Osteoblast (primary cell): ENCODE results near the gene FAHD1. TPM values are rescaled to one million over a fixed set of nuclear protein-coding genes. Genes with fewer than 3 reads are reported as not detected.

Experiments
- DNase-seq: peaks from one replicate; pipeline ENCODE4 v3.0.0; 2011; ENCODE audit warnings: low spot score, mixed read lengths; ENCODE audit not compliant: insufficient read length; ENCODE audit errors: missing footprints
- H2AFZ ChIP-seq: 2 replicates; pipeline ENCODE4 v1.6.0; 2011; ENCODE audit warnings: mild to moderate bottlenecking, low read length
- H3K27ac ChIP-seq: 2 replicates; pipeline ENCODE4 v1.5.1; 2011; ENCODE audit warnings: mild to moderate bottlenecking, low read depth, low read length, moderate library complexity
- H3K27me3 ChIP-seq: 2 replicates; pipeline ENCODE4 v1.6.0; 2012; ENCODE audit warnings: mild to moderate bottlenecking, control low read depth, inconsistent platforms, low read length, moderate library complexity; ENCODE audit not compliant: insufficient read depth
- H3K36me3 ChIP-seq: 2 replicates; pipeline ENCODE4 v1.5.1; 2011; ENCODE audit warnings: mild to moderate bottlenecking, low read length, control low read depth, moderate library complexity; ENCODE audit not compliant: insufficient read depth
- H3K4me1 ChIP-seq: 2 replicates; pipeline ENCODE4 v1.5.1; 2011; ENCODE audit warnings: mild to moderate bottlenecking, low read length, control low read depth, moderate library complexity; ENCODE audit not compliant: insufficient read depth
- H3K4me2 ChIP-seq: 2 replicates; pipeline ENCODE4 v1.6.0; 2011; ENCODE audit warnings: mild to moderate bottlenecking, low read length; ENCODE audit not compliant: insufficient read depth
- H3K4me3 ChIP-seq: fragments of 200-600 bp; sonication (generic); 3 replicates; pipeline ENCODE4 v1.5.1; 2012; ENCODE audit warnings: mild to moderate bottlenecking, low read length, inconsistent platforms; ENCODE audit not compliant: insufficient read depth
- H3K79me2 ChIP-seq: 2 replicates; pipeline ENCODE4 v1.6.0; 2012; ENCODE audit warnings: mild to moderate bottlenecking, low read length, control low read depth, inconsistent platforms; ENCODE audit not compliant: insufficient read depth
- H3K9me3 ChIP-seq: 2 replicates; pipeline ENCODE4 v1.5.1; 2011; ENCODE audit warnings: low read depth, low read length, control low read depth
- H4K20me1 ChIP-seq: 2 replicates; pipeline ENCODE4 v1.6.0; 2012; ENCODE audit warnings: mild to moderate bottlenecking, low read length, control low read depth; ENCODE audit not compliant: insufficient read depth
- total RNA-seq: library from RNA; depleted of rRNA; stranded (reverse); fragments of >200 nt; gene quantifications from 2 replicates; pipeline ENCODE4 v1.2.3, GENCODE V29; 2012
- TF ChIP-seq, protein P1 (sequence below): IDR thresholded peaks from 2 replicates; pipeline ENCODE4 v1.5.1; 2011; ENCODE audit warnings: mild to moderate bottlenecking, low read depth, low read length, moderate library complexity; ENCODE audit errors: extremely low read depth

The FAHD1 gene
- total RNA-seq, 1 donor: 72.7 TPM

DNA sequence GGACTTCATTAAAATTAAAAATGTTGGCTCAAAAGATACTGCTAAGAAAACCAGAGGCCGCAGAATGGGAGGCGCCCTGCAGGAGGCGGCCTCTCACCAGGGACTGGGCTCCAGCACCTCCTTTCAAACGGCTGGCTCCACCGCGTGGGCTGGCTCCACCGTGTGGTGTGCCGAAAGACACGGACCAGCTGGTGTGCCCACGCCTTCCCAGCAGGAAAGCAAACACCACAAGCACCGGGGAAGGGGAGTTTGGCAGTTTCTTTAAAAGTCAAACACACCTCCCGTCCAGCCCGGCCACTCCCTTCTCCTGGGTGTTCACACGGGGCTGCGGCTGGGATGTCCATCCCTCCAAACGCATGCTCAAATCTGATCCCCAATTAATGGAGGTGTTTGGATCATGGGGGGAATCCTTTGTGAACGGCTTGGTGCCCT is 14.3 kb upstream of the FAHD1 start:
- peak overlapping the region; percentile 30 for H3K4me3 ChIP-seq
- no peaks in the 10 kb centered on the region for H4K20me1 ChIP-seq
- H3K4me2 ChIP-seq: peak overlapping the region; percentile 51
- TF ChIP-seq, protein P1, sequence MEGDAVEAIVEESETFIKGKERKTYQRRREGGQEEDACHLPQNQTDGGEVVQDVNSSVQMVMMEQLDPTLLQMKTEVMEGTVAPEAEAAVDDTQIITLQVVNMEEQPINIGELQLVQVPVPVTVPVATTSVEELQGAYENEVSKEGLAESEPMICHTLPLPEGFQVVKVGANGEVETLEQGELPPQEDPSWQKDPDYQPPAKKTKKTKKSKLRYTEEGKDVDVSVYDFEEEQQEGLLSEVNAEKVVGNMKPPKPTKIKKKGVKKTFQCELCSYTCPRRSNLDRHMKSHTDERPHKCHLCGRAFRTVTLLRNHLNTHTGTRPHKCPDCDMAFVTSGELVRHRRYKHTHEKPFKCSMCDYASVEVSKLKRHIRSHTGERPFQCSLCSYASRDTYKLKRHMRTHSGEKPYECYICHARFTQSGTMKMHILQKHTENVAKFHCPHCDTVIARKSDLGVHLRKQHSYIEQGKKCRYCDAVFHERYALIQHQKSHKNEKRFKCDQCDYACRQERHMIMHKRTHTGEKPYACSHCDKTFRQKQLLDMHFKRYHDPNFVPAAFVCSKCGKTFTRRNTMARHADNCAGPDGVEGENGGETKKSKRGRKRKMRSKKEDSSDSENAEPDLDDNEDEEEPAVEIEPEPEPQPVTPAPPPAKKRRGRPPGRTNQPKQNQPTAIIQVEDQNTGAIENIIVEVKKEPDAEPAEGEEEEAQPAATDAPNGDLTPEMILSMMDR: peak; percentile 52
- H3K27me3 ChIP-seq: no peaks in the 10 kb centered on the region
- DNase-seq: peak; percentile 98
- H3K4me1 ChIP-seq: peaks cover 3% of the 10 kb centered on the region
- H2AFZ ChIP-seq: peak overlapping the region; percentile 69
- H3K9me3 ChIP-seq: no peaks in the 10 kb centered on the region
- no peak overlapping the region for H3K27ac ChIP-seq
- peaks cover 25% of the 10 kb centered on the region for H3K36me3 ChIP-seq
- no peaks in the 10 kb centered on the region for H3K79me2 ChIP-seq

DNA sequence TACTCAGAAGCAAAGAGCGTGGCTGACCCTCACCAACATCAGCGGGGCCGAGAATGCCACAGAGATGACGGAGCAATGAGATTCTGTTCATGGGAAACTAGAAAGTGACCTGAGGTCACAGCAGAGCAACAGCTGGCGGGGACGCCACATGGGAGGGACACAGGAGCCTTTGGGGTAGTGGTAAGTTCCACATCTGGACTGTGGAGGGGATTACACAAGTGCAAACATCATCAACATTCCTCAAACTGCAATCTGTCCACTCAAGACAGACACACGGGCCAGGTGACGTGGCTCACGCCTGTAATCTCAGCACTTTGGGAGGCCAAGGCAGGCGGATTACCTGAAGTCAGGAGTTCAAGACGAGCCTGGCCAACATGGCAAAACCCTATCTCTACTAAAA is 11.5 kb upstream of the FAHD1 start:
- Histone ChIP-seq H3K36me3 (peaks cover 19% of the 10 kb centered on the region), H3K4me1 (peaks cover 3% of the 10 kb centered on the region), H3K9me3 (no peaks in the 10 kb centered on the region), H4K20me1 (no peaks in the 10 kb centered on the region), H2AFZ (no peak overlapping the region), H3K27me3 (no peaks in the 10 kb centered on the region), H3K27ac (no peak overlapping the region), H3K79me2 (no peaks in the 10 kb centered on the region), H3K4me3 (no peak overlapping the region), H3K4me2 (no peak overlapping the region)
- TF ChIP-seq, protein P1: no peak
- no peak for DNase-seq

DNA sequence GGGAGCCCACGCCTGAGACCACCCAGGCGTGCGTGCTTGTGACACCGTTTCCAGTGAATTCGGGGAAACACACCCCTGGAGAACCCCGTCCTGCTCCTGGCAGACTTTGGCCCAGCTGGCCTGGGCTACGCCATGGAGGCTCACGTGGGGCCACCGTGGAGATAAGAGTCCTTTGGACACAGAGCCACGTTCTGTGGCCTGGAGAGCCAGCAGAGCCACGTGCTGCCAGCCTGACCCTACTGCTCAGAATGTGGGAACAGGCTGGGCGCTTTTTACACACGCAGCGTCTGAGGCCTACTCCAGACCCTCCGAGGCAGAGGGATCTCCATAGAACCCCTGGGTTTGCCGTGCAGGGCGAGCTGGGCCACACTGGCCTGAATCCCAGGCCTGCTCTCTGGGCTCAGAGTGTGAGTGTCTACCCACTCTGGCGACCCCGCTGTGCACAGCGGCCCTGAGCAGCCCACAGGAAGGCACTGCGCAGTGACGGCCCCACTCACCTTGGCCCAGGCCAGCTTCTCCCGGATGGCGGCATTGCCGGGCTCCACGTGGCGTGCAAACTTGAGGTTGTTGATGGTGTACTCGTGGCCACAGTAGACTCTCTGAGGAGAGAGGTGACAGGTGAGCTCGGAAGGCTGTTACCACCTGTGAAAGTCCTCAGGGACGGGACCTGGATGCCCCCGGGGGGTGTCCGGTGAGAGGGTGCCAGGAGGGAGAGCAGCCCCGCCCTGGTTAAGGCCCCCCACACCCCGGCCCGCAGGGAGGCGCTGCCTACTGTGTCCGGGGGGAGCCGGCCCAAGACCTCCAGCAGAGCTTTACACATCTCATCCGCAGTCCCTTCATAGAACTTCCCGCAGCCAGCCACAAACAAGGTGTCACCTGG is 10.4 kb upstream of the FAHD1 start:
- Histone ChIP-seq H4K20me1 (no peaks in the 10 kb centered on the region), H3K4me1 (peaks cover 3% of the 10 kb centered on the region)
- TF ChIP-seq, protein P1: no peak

DNA sequence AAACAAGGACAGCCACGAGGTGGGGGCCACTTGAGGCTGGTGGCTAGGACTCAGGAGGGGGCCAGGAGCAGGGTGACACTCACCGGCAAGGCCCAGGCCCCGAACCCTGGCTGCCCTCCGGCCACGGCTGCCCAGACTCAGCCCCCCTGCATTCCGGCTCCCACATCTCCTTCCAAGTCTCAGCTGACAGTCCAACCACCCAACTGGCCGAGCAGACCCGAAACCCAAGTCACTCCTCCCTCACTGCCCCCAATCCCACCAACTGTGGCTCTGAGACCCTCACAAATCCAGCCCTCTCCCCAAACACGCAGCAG is 9.8 kb upstream of the FAHD1 start:
- DNase-seq: no peak
- Histone ChIP-seq H3K4me3 (no peak overlapping the region), H3K4me2 (no peak overlapping the region), H4K20me1 (peaks cover under 1% of the 10 kb centered on the region), H3K4me1 (peaks cover 3% of the 10 kb centered on the region), H3K9me3 (no peaks in the 10 kb centered on the region), H2AFZ (no peak overlapping the region), H3K27me3 (no peaks in the 10 kb centered on the region), H3K36me3 (peaks cover 20% of the 10 kb centered on the region), H3K27ac (no peak overlapping the region), H3K79me2 (peaks cover 2% of the 10 kb centered on the region)
- TF ChIP-seq, protein P1: no peak

More for the DNA sequence above, 10.4 kb upstream of the FAHD1 start:
- Histone ChIP-seq H3K36me3 (peaks cover 17% of the 10 kb centered on the region), H3K9me3 (no peaks in the 10 kb centered on the region), H3K4me3 (no peak overlapping the region), H3K79me2 (peaks cover 2% of the 10 kb centered on the region), H2AFZ (no peak overlapping the region), H3K4me2 (no peak overlapping the region), H3K27me3 (no peaks in the 10 kb centered on the region), H3K27ac (no peak overlapping the region)
- no peak for DNase-seq
